Transverse colon (tissue), 4 donors: ENCODE results near the gene FOXP1. TPM values are rescaled to one million over a fixed set of nuclear protein-coding genes. Genes with fewer than 3 reads are reported as not detected.

Source experiments
- DNase-seq: peaks from one replicate; pipeline ENCODE4 v3.0.0-alpha.2; 2019
- H3K27ac ChIP-seq, 4 donors: fragments of 200-600 bp; sonication (generic); 2 replicates each; pipeline ENCODE4 v1.5.1; 2016 to 2018; ENCODE audit warnings: inconsistent platforms in 4 of 4
- H3K27me3 ChIP-seq: fragments of 200-600 bp; sonication (generic); 2 replicates; pipeline ENCODE4 v1.5.1; 2017; ENCODE audit warnings: inconsistent platforms
- H3K36me3 ChIP-seq, 4 donors: fragments of 200-600 bp; sonication (generic); 2 replicates each; pipeline ENCODE4 v1.5.1; 2017 to 2019; ENCODE audit warnings: inconsistent platforms in 4 of 4
- H3K4me1 ChIP-seq, 4 donors: fragments of 200-600 bp; sonication (generic); 2 replicates each; pipeline ENCODE4 v1.5.1; 2017 to 2020; ENCODE audit warnings: inconsistent platforms in 4 of 4
- H3K4me3 ChIP-seq, 4 donors: fragments of 200-600 bp; sonication (generic); 1 replicate in 1 of 4; 2 replicates in 3 of 4; pipeline versions ENCODE4 v1.5.1 to v1.6.1; 2017 to 2019; ENCODE audit warnings: inconsistent platforms in 4 of 4
- H3K9me3 ChIP-seq, 2 donors: fragments of 200-600 bp; sonication (generic); 2 replicates each; pipeline ENCODE4 v1.5.1; 2017 to 2019; ENCODE audit warnings: inconsistent platforms in 2 of 2
- CTCF ChIP-seq, 5 experiments: fragments of 200-600 bp in 3 of 5; fragments of 450-650 bp in 2 of 5; sonication (generic) in 3 of 5; IDR thresholded peaks; 1 replicate in 2 of 5; 2 replicates in 3 of 5; pipeline ENCODE4 v1.5.1; 2016 to 2017; ENCODE audit warnings: antibody characterized with exemption in 5 of 5, inconsistent platforms in 3 of 5, mild to moderate bottlenecking in 2 of 5, moderate library complexity in 1 of 5
- EP300 ChIP-seq: sonication (generic); formaldehyde crosslinking; IDR thresholded peaks from one replicate; pipeline ENCODE4 v1.6.1; 2017; ENCODE audit warnings: antibody characterized with exemption, low read depth
- POLR2A ChIP-seq: fragments of 450-650 bp; IDR thresholded peaks from one replicate; pipeline ENCODE4 v1.6.1; 2016; ENCODE audit warnings: antibody characterized with exemption, mild to moderate bottlenecking, moderate library complexity
- POLR2AphosphoS5 ChIP-seq, 3 donors: sonication (generic); formaldehyde crosslinking; IDR thresholded peaks; one replicate each; pipeline ENCODE4 v1.6.1; 2016; ENCODE audit warnings: antibody characterized with exemption in 3 of 3
- WGBS, 2 donors: methylation state at CpG; one replicate each; pipeline ENCODE4 v1.1.5; 2018; ENCODE audit warnings: low coverage in 1 of 2; 5-methylcytosine and 5-hydroxymethylcytosine counted together
- in situ Hi-C, 4 donors: fragments of 200-750 bp; cut with MboI; loops; one replicate each; pipeline versions ENCODE4 v1.15.0 to v1.15.1; 2017; ENCODE audit warnings: low sequenced_read_pairs in 3 of 4, low pct_ligation_motif_present in 1 of 4, low pct_unique_long_range_greater_than_20kb in 1 of 4
- intact Hi-C: fragments of 100-400 bp; cut with DNase I; formaldehyde crosslinking; loops from one replicate; pipeline ENCODE4 v1.15.1; 2023; ENCODE audit warnings: low total_unique reads
- total RNA-seq, 4 donors: library from RNA; depleted of rRNA; stranded (reverse); fragments of >200 nt; gene quantifications; one replicate each; pipeline ENCODE4 v1.1.0, GENCODE V29; 2016

Gene FOXP1
- total RNA-seq, 4 donors from 2014 or later: 102 to 260 (median 150) TPM

GRCh38 chr3:71541313-71541712, 42.2 kb downstream of the FOXP1 start:
- DNase-seq: no peak
- no peak overlapping the region for H3K4me3 ChIP-seq
- peak overlapping the region in 3 of 4 donors; percentile 66 to 89 (median 76) for H3K27ac ChIP-seq
- intact Hi-C loops (no loop called here), in situ Hi-C loops (no loop called here)
- no peaks in the 10 kb centered on the region for H3K36me3 ChIP-seq
- TF ChIP-seq POLR2AphosphoS5 (IDR thresholded peaks at IDR 0.05): no peak
- no peak for TF ChIP-seq CTCF (IDR thresholded peaks at IDR 0.05)
- no peak for TF ChIP-seq EP300
- no peak for TF ChIP-seq POLR2A
- peaks cover 15 to 40% (median 27%) of the 10 kb centered on the region in 4 donors for H3K4me1 ChIP-seq
- no peaks in the 10 kb centered on the region for H3K9me3 ChIP-seq
- no peaks in the 10 kb centered on the region for H3K27me3 ChIP-seq
- WGBS, 2 donors: 58 to 78% methylated on average over 3 of the region's 3 CpGs

- Histone ChIP-seq H3K4me3 (no peak overlapping the region), H3K27ac (peak overlapping the region in 2 of 4 donors; percentile 4 to 41), H3K36me3 (no peaks in the 10 kb centered on the region), H3K9me3 (no peaks in the 10 kb centered on the region), H3K4me1 (peaks cover 20 to 47% (median 24%) of the 10 kb centered on the region in 4 donors), H3K27me3 (no peaks in the 10 kb centered on the region)
- intact Hi-C loops: no loop called here
- TF ChIP-seq POLR2A (no peak), EP300 (no peak), CTCF (IDR thresholded peaks at IDR 0.05) (no peak), POLR2AphosphoS5 (IDR thresholded peaks at IDR 0.05) (peak in 1 of 3 donors; percentile 41)
- 38 to 74% methylated on average over 6 to 7 of the region's 7 CpGs for WGBS, 2 donors
- in situ Hi-C loops: no loop called here
- DNase-seq: no peak
Observed at GRCh38 chr3:71537211-71537611, 46.3 kb downstream of the FOXP1 start.

GRCh38 chr3:71536376-71536965, 47.1 kb downstream of the FOXP1 start:
- whole genome bisulfite sequencing, 2 donors: 75 to 78% methylated on average over 1 to 7 of the region's 7 CpGs
- Histone ChIP-seq H3K27ac (peak overlapping the region in 2 of 4 donors; percentile 4 to 41), H3K4me1 (peaks cover 13 to 47% (median 18%) of the 10 kb centered on the region in 4 donors), H3K27me3 (no peaks in the 10 kb centered on the region), H3K9me3 (no peaks in the 10 kb centered on the region), H3K36me3 (no peaks in the 10 kb centered on the region), H3K4me3 (no peak overlapping the region)
- TF ChIP-seq CTCF (IDR thresholded peaks at IDR 0.05): no peak
- TF ChIP-seq POLR2A: no peak
- no peak for TF ChIP-seq EP300
- TF ChIP-seq POLR2AphosphoS5 (IDR thresholded peaks at IDR 0.05): no peak
- intact Hi-C loops: no loop called here
- no peak for DNase-seq
- in situ Hi-C loops: no loop called here

GRCh38 chr3:71533588-71533987, 49.9 kb downstream of the FOXP1 start:
- intact Hi-C loops (no loop called here), in situ Hi-C loops (no loop called here)
- Histone ChIP-seq H3K4me1 (peaks cover 5 to 49% (median 19%) of the 10 kb centered on the region in 4 donors), H3K4me3 (no peak overlapping the region), H3K27ac (peak overlapping the region in 1 of 4 donors; percentile 18), H3K9me3 (no peaks in the 10 kb centered on the region), H3K36me3 (no peaks in the 10 kb centered on the region), H3K27me3 (no peaks in the 10 kb centered on the region)
- WGBS, 2 donors: 91 to 100% methylated on average over 3 to 4 of the region's 4 CpGs
- TF ChIP-seq EP300 (no peak), CTCF (IDR thresholded peaks at IDR 0.05) (no peak), POLR2AphosphoS5 (IDR thresholded peaks at IDR 0.05) (no peak), POLR2A (no peak)
- no peak for DNase-seq
